DOHH2 (cell line): ENCODE results near the gene MAB21L3.

Experiments used
- EZH2phosphoT487 ChIP-seq: fragments of 200-600 bp; sonication (generic); IDR thresholded peaks from 2 replicates; pipeline ENCODE4 v1.6.1; 2017; ENCODE audit warnings: borderline replicate concordance, mild to moderate bottlenecking, antibody characterized with exemption, low read length, moderate library complexity, mixed read lengths
- TF ChIP-seq, protein P1 (sequence below): fragments of 200-600 bp; sonication (generic); IDR thresholded peaks from one replicate; pipeline ENCODE4 v1.5.1; 2014; ENCODE audit warnings: antibody characterized with exemption, mild to moderate bottlenecking, low read depth, low read length; ENCODE audit not compliant: poor library complexity, severe bottlenecking

DNA sequence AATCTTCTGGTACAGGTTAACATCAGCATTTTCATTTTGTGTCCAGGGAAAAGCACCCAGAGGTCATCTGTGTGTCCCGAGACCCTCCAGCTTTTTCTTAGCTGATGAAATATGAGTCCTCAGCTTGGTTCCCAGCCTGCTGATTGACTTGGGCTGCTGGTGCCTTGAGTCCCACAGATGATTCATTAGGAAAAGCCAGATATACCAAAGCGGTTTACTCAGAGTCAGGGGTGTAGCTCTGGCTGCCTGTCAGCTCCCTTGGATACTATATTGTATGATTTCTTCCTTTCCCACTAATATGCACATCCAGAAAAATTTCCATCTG is 43.7 kb upstream of the MAB21L3 start:
- TF ChIP-seq, protein P1, sequence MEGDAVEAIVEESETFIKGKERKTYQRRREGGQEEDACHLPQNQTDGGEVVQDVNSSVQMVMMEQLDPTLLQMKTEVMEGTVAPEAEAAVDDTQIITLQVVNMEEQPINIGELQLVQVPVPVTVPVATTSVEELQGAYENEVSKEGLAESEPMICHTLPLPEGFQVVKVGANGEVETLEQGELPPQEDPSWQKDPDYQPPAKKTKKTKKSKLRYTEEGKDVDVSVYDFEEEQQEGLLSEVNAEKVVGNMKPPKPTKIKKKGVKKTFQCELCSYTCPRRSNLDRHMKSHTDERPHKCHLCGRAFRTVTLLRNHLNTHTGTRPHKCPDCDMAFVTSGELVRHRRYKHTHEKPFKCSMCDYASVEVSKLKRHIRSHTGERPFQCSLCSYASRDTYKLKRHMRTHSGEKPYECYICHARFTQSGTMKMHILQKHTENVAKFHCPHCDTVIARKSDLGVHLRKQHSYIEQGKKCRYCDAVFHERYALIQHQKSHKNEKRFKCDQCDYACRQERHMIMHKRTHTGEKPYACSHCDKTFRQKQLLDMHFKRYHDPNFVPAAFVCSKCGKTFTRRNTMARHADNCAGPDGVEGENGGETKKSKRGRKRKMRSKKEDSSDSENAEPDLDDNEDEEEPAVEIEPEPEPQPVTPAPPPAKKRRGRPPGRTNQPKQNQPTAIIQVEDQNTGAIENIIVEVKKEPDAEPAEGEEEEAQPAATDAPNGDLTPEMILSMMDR = no peak
- no peak for TF ChIP-seq EZH2phosphoT487
